Astrocyte of the cerebellum (primary cell): ENCODE data around the gene KLHDC8A.
"Not testable (repeated sequence)": the region's sequence is repeated elsewhere in the genome, so short reads cannot be mapped to it uniquely, and the experiment has no call there.

Experiments
- DNase-seq: peaks from one replicate; pipeline ENCODE4 v3.0.0-alpha.2; 2011; ENCODE audit warnings: low read depth
- H3K4me3 ChIP-seq: 2 replicates; pipeline ENCODE4 v1.5.1; 2011; ENCODE audit warnings: mild to moderate bottlenecking, low read depth, low read length, moderate library complexity
- in situ Hi-C: cut with HindIII; loops from 2 replicates; pipeline ENCODE4 v1.10.0; 2017; ENCODE audit warnings: low sequenced_read_pairs
- TF ChIP-seq, protein P1 (sequence below): IDR thresholded peaks from 2 replicates; pipeline ENCODE4 v1.5.1; 2012; ENCODE audit warnings: low read length, low read depth, moderate library complexity, mild to moderate bottlenecking; ENCODE audit errors: missing control alignments

Gene KLHDC8A

GRCh38 chr1:205387845-205388244 lies 31.1 kb upstream of the KLHDC8A start:
- H3K4me3 ChIP-seq, result no peak overlapping the region
- no peak for DNase-seq
- TF ChIP-seq, protein P1, sequence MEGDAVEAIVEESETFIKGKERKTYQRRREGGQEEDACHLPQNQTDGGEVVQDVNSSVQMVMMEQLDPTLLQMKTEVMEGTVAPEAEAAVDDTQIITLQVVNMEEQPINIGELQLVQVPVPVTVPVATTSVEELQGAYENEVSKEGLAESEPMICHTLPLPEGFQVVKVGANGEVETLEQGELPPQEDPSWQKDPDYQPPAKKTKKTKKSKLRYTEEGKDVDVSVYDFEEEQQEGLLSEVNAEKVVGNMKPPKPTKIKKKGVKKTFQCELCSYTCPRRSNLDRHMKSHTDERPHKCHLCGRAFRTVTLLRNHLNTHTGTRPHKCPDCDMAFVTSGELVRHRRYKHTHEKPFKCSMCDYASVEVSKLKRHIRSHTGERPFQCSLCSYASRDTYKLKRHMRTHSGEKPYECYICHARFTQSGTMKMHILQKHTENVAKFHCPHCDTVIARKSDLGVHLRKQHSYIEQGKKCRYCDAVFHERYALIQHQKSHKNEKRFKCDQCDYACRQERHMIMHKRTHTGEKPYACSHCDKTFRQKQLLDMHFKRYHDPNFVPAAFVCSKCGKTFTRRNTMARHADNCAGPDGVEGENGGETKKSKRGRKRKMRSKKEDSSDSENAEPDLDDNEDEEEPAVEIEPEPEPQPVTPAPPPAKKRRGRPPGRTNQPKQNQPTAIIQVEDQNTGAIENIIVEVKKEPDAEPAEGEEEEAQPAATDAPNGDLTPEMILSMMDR, result no peak
- in situ Hi-C loops, result no loop called here

DNA sequence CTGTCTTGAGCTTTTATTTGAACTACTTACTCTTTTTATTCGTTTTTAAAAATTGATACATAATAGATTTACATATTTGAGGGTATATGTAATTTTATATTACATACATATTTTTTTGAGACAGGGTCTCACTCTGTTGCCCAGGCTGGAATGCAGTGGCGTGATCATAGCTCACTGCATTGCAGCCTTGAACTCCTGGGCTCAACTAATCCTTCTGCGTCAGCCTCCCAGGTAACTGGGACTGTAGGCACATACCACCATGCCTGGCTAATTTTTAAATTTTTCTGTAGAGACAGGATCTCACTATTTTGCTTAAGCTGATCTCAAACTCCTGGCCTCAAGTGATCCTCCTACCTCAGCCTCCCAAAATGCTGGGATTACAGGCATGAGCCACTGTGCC lies 26.3 kb upstream of the KLHDC8A start:
- DNase-seq, in situ Hi-C loops, H3K4me3 ChIP-seq: not testable (repeated sequence)

GRCh38 chr1:205382561-205382960 lies 25.8 kb upstream of the KLHDC8A start:
- in situ Hi-C loops, result no loop called here

GRCh38 chr1:205381305-205381704 lies 24.6 kb upstream of the KLHDC8A start:
- H3K4me3 ChIP-seq, result no peak overlapping the region
- TF ChIP-seq, protein P1, result no peak
- no peak for DNase-seq
- in situ Hi-C loops, result no loop called here

More at GRCh38 chr1:205382561-205382960, 25.8 kb upstream of the KLHDC8A start:
- no peak overlapping the region for H3K4me3 ChIP-seq
- DNase-seq, result no peak
- TF ChIP-seq, protein P1, result no peak

DNA sequence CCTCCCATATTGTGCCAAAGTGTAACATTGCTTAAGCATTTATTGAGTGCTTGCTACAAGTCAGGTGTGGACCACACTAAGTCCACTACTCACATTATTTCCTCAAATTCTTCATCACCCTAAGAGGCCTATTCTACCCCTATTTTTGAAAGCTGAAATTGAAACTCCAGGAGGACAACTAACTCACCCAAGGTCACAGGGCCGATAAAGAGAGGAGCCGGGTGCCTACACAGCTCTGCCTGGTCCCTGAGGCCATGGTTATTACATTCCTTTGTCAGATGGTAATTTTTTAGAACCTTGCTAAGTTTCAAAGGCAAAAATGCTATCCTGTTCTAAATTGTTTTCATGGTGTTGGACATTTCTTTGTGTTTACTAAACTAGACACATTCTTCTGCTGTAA lies 24.2 kb upstream of the KLHDC8A start:
- in situ Hi-C loops, result no loop called here
- no peak for DNase-seq
- H3K4me3 ChIP-seq, result no peak overlapping the region
- TF ChIP-seq, protein P1, result no peak

GRCh38 chr1:205379056-205379455 lies 22.3 kb upstream of the KLHDC8A start:
- no peak overlapping the region for H3K4me3 ChIP-seq
- no peak for DNase-seq
- TF ChIP-seq, protein P1, result no peak
- in situ Hi-C loops, result no loop called here

GRCh38 chr1:205377355-205377754 lies 20.6 kb upstream of the KLHDC8A start:
- in situ Hi-C loops, result no loop called here
- no peak for DNase-seq
- H3K4me3 ChIP-seq, result no peak overlapping the region
- TF ChIP-seq, protein P1, result no peak
